Effector memory CD4-positive, alpha-beta T cell (primary cell): ENCODE measurements around the gene OR10C1.

Source experiments
- DNase-seq, 3 donors: peaks; one replicate each; pipeline ENCODE4 v3.0.0-alpha.2; 2020
- H3K27ac ChIP-seq: 2 replicates; pipeline ENCODE4 v1.7.0; 2013; ENCODE audit warnings: mild to moderate bottlenecking, low read length, moderate library complexity; ENCODE audit not compliant: insufficient read depth, poor library complexity, severe bottlenecking
- H3K27me3 ChIP-seq: replicated peaks from 2 replicates; pipeline ENCODE4 v1.7.0; 2013; ENCODE audit warnings: mild to moderate bottlenecking, low read length; ENCODE audit not compliant: insufficient read depth, control insufficient read depth, poor library complexity, severe bottlenecking
- H3K36me3 ChIP-seq: 2 replicates; pipeline ENCODE4 v1.7.0; 2013; ENCODE audit warnings: mild to moderate bottlenecking, low read length, moderate library complexity; ENCODE audit not compliant: control insufficient read depth, insufficient read depth
- H3K4me1 ChIP-seq: 2 replicates; pipeline ENCODE4 v1.7.0; 2013; ENCODE audit warnings: low read length, mild to moderate bottlenecking; ENCODE audit not compliant: control insufficient read depth, insufficient read depth, poor library complexity, severe bottlenecking
- H3K4me3 ChIP-seq: 2 replicates; pipeline ENCODE4 v1.7.0; 2013; ENCODE audit warnings: low read length, low read depth, mild to moderate bottlenecking; ENCODE audit not compliant: insufficient read depth, poor library complexity, severe bottlenecking
- H3K9me3 ChIP-seq: 2 replicates; pipeline ENCODE4 v1.7.0; 2013; ENCODE audit warnings: mild to moderate bottlenecking, low read length, moderate library complexity; ENCODE audit not compliant: control insufficient read depth
- total RNA-seq, 3 donors: gene quantifications; one replicate each; lab custom pipeline; 2026; lab: John Stamatoyannopoulos, UW

OR10C1 gene
- 0 reads per million in 3 donors for total RNA-seq

- no peaks in the 10 kb centered on the region for H3K36me3 ChIP-seq
- H3K27ac ChIP-seq = no peak within 1 kb of the TSS
- DNase-seq = no peak
- H3K27me3 ChIP-seq = no peaks in the 10 kb centered on the region
- no peak within 1 kb of the TSS for H3K4me3 ChIP-seq
- H3K4me1 ChIP-seq = no peaks in the 10 kb centered on the region
- no peaks in the 10 kb centered on the region for H3K9me3 ChIP-seq
Observed at GRCh38 chr6:29439006-29439405, at the start of gene OR10C1. TSS of gene OR10C1 (plus strand) at chr6:29439306. CDS start at chr6:29440016, 710 bp downstream.

- Histone ChIP-seq H3K27ac (no peak within 1 kb of the TSS), H3K36me3 (no peaks in the 10 kb centered on the region), H3K4me1 (no peaks in the 10 kb centered on the region), H3K4me3 (no peak within 1 kb of the TSS), H3K9me3 (no peaks in the 10 kb centered on the region), H3K27me3 (peaks cover 2% of the 10 kb centered on the region)
- DNase-seq = no peak
Observed at GRCh38 chr6:29395331-29395730, 43.8 kb upstream of the OR10C1 start, which contains the start of gene OR12D2. TSS of gene OR12D2 (plus strand) at chr6:29395631. CDS start at chr6:29396700, 1,069 bp downstream.

- H3K27ac ChIP-seq = no peak overlapping the region
- peaks cover 2% of the 10 kb centered on the region for H3K27me3 ChIP-seq
- H3K4me3 ChIP-seq = no peak overlapping the region
- H3K9me3 ChIP-seq = no peaks in the 10 kb centered on the region
- no peak for DNase-seq
- H3K36me3 ChIP-seq = no peaks in the 10 kb centered on the region
- H3K4me1 ChIP-seq = no peaks in the 10 kb centered on the region
Observed at GRCh38 chr6:29399525-29399924, 39.6 kb upstream of the OR10C1 start.

- H3K4me3 ChIP-seq = no peak overlapping the region
- H3K36me3 ChIP-seq = no peaks in the 10 kb centered on the region
- H3K27me3 ChIP-seq = peaks cover under 1% of the 10 kb centered on the region
- H3K4me1 ChIP-seq = no peaks in the 10 kb centered on the region
- H3K9me3 ChIP-seq = no peaks in the 10 kb centered on the region
- H3K27ac ChIP-seq = no peak overlapping the region
- no peak for DNase-seq
Observed at GRCh38 chr6:29403801-29404200, 35.3 kb upstream of the OR10C1 start.

- Histone ChIP-seq H3K9me3 (no peaks in the 10 kb centered on the region), H3K4me1 (no peaks in the 10 kb centered on the region), H3K4me3 (no peak within 1 kb of the TSS), H3K36me3 (no peaks in the 10 kb centered on the region), H3K27ac (no peak within 1 kb of the TSS), H3K27me3 (peaks cover 3% of the 10 kb centered on the region)
- DNase-seq = no peak
Observed at GRCh38 chr6:29414588-29414987, 24.5 kb upstream of the OR10C1 start, which contains the start of gene OR12D1. TSS of gene OR12D1 (plus strand) at chr6:29414928.

- no peak for DNase-seq
- Histone ChIP-seq H3K4me3 (no peak overlapping the region), H3K9me3 (no peaks in the 10 kb centered on the region), H3K27ac (no peak overlapping the region), H3K4me1 (no peaks in the 10 kb centered on the region), H3K36me3 (no peaks in the 10 kb centered on the region), H3K27me3 (peaks cover 3% of the 10 kb centered on the region)
Observed at GRCh38 chr6:29419516-29419915, 19.6 kb upstream of the OR10C1 start.

GRCh38 chr6:29424168-29424567 is 14.9 kb upstream of the OR10C1 start:
- H3K27me3 ChIP-seq = no peaks in the 10 kb centered on the region
- no peak overlapping the region for H3K4me3 ChIP-seq
- DNase-seq = no peak
- no peak overlapping the region for H3K27ac ChIP-seq
- H3K4me1 ChIP-seq = no peaks in the 10 kb centered on the region
- H3K9me3 ChIP-seq = no peaks in the 10 kb centered on the region
- no peaks in the 10 kb centered on the region for H3K36me3 ChIP-seq

- Histone ChIP-seq H3K4me3 (no peak overlapping the region), H3K4me1 (no peaks in the 10 kb centered on the region), H3K9me3 (no peaks in the 10 kb centered on the region), H3K36me3 (no peaks in the 10 kb centered on the region), H3K27me3 (no peaks in the 10 kb centered on the region), H3K27ac (no peak overlapping the region)
- no peak for DNase-seq
Observed at GRCh38 chr6:29424575-29424974, 14.5 kb upstream of the OR10C1 start.

- H3K27me3 ChIP-seq = no peaks in the 10 kb centered on the region
- no peak overlapping the region for H3K4me3 ChIP-seq
- H3K4me1 ChIP-seq = no peaks in the 10 kb centered on the region
- H3K9me3 ChIP-seq = no peaks in the 10 kb centered on the region
- H3K36me3 ChIP-seq = no peaks in the 10 kb centered on the region
- H3K27ac ChIP-seq = no peak overlapping the region
- DNase-seq = no peak
Observed at GRCh38 chr6:29425075-29425474, 14.0 kb upstream of the OR10C1 start.

GRCh38 chr6:29426654-29427053 is 12.5 kb upstream of the OR10C1 start:
- Histone ChIP-seq H3K27ac (no peak overlapping the region), H3K27me3 (no peaks in the 10 kb centered on the region), H3K36me3 (no peaks in the 10 kb centered on the region), H3K9me3 (no peaks in the 10 kb centered on the region), H3K4me3 (no peak overlapping the region), H3K4me1 (no peaks in the 10 kb centered on the region)
- DNase-seq = no peak
